Parathyroid adenoma (tissue), 2 donors: ENCODE results near the gene CEACAM18.

Source experiments
- H2AFZ ChIP-seq: fragments of 300-600 bp; sonication (generic); one replicate; pipeline ENCODE4 v1.7.0; 2017; ENCODE audit warnings: antibody characterized with exemption, mild to moderate bottlenecking
- H3K27ac ChIP-seq: fragments of 300-600 bp; sonication (generic); one replicate; pipeline ENCODE4 v1.7.0; 2017
- H3K27me3 ChIP-seq: fragments of 300-600 bp; sonication (generic); one replicate; pipeline ENCODE4 v1.7.0; 2017; ENCODE audit warnings: low read length; ENCODE audit not compliant: control insufficient read depth, insufficient read depth
- H3K36me3 ChIP-seq: fragments of 300-600 bp; sonication (generic); one replicate; pipeline ENCODE4 v1.7.0; 2017; ENCODE audit warnings: low read length; ENCODE audit not compliant: control insufficient read depth, insufficient read depth
- H3K4me1 ChIP-seq: fragments of 300-600 bp; sonication (generic); one replicate; pipeline ENCODE4 v1.7.0; 2017; ENCODE audit warnings: control low read depth
- H3K4me2 ChIP-seq: fragments of 300-600 bp; sonication (generic); one replicate; pipeline ENCODE4 v1.7.0; 2017; ENCODE audit warnings: low read length
- H3K4me3 ChIP-seq: fragments of 300-600 bp; sonication (generic); one replicate; pipeline ENCODE4 v1.7.0; 2017; ENCODE audit warnings: low read depth, low read length
- H3K79me2 ChIP-seq: fragments of 300-600 bp; sonication (generic); one replicate; pipeline ENCODE4 v1.7.0; 2017; ENCODE audit warnings: control low read depth
- H3K9ac ChIP-seq: fragments of 300-600 bp; sonication (generic); one replicate; pipeline ENCODE4 v1.7.0; 2017; ENCODE audit warnings: mild to moderate bottlenecking
- H3K9me3 ChIP-seq: fragments of 300-600 bp; sonication (generic); one replicate; pipeline ENCODE4 v1.7.0; 2017; ENCODE audit warnings: low read length; ENCODE audit not compliant: control insufficient read depth
- TF ChIP-seq, protein P1 (sequence below): fragments of 300-600 bp; sonication (generic); IDR thresholded peaks from one replicate; pipeline ENCODE4 v1.7.0; 2017; ENCODE audit warnings: antibody characterized with exemption, mild to moderate bottlenecking
- donor health status: primary hyperparathyroidism.

Gene CEACAM18

DNA sequence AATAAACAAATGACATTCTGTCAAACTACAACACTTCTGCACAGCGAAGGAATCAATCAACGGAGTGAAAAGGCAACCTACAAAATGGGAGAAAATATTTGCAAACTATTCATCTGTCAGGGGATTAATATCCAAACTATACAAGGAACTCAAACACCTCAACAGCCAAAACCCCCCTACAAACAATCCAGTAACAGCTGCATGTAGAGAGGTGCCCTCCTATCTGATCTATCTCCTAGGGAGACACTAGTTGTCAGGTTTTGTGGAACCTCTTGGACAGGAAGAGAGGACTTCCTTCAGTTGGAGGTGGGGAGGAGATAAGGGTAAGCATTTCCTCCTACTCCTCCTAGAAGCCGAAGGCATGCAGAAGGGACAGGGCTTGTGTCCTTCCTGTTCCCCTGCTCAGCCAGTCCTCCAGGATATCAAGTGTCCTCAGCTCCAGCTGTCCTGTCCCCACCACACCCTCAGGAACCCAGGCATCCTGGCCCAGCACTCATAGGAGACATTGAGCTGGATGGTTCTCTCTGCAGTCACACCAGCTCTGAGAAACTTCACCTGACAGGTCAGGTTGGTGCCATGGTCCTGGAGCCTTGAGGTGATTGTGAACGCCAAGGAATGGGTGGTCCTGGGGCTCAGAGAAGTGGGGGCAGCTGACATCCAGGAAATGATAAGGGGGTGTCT lies 10.3 kb upstream of the CEACAM18 start:
- no peaks in the 10 kb centered on the region for H3K36me3 ChIP-seq
- no peaks in the 10 kb centered on the region for H3K79me2 ChIP-seq
- H3K27me3 ChIP-seq = no peaks in the 10 kb centered on the region

DNA sequence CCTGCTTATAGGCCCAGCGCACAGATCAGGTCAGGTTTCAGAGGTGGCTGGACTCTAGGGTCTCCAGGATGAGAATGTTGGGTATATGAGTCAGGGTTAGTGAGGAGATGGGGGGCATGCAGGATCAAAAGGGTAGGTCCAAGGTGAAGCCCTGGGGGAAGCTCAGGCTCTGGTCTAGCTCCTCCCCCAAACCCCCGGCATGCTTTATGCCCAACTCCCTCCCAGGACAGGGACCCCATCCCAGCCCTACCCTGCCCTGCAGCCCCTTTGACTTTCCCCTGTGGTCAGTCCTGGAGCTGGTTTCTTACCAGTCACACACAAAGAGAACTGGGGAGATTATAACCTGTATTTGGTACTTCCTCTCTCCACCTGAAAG lies 9.8 kb upstream of the CEACAM18 start:
- Histone ChIP-seq H3K36me3 (no peaks in the 10 kb centered on the region), H3K9me3 (no peaks in the 10 kb centered on the region), H3K4me2 (no peak overlapping the region), H3K9ac (no peak overlapping the region), H3K4me1 (no peaks in the 10 kb centered on the region), H2AFZ (no peak overlapping the region), H3K27ac (no peak overlapping the region), H3K79me2 (no peaks in the 10 kb centered on the region), H3K27me3 (no peaks in the 10 kb centered on the region), H3K4me3 (no peak overlapping the region)
- TF ChIP-seq, protein P1, sequence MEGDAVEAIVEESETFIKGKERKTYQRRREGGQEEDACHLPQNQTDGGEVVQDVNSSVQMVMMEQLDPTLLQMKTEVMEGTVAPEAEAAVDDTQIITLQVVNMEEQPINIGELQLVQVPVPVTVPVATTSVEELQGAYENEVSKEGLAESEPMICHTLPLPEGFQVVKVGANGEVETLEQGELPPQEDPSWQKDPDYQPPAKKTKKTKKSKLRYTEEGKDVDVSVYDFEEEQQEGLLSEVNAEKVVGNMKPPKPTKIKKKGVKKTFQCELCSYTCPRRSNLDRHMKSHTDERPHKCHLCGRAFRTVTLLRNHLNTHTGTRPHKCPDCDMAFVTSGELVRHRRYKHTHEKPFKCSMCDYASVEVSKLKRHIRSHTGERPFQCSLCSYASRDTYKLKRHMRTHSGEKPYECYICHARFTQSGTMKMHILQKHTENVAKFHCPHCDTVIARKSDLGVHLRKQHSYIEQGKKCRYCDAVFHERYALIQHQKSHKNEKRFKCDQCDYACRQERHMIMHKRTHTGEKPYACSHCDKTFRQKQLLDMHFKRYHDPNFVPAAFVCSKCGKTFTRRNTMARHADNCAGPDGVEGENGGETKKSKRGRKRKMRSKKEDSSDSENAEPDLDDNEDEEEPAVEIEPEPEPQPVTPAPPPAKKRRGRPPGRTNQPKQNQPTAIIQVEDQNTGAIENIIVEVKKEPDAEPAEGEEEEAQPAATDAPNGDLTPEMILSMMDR = no peak

More for the DNA sequence above, 10.3 kb upstream of the CEACAM18 start:
- no peak overlapping the region for H3K4me2 ChIP-seq
- H3K9ac ChIP-seq = no peak overlapping the region
- no peaks in the 10 kb centered on the region for H3K9me3 ChIP-seq
- TF ChIP-seq, protein P1 = no peak
- H3K27ac ChIP-seq = no peak overlapping the region
- no peak overlapping the region for H3K4me3 ChIP-seq
- H3K4me1 ChIP-seq = no peaks in the 10 kb centered on the region
- H2AFZ ChIP-seq = no peak overlapping the region

GRCh38 chr19:51469162-51469561 lies 9.2 kb upstream of the CEACAM18 start:
- TF ChIP-seq, protein P1 = no peak
- H3K4me2 ChIP-seq = no peak overlapping the region
- no peaks in the 10 kb centered on the region for H3K79me2 ChIP-seq
- no peak overlapping the region for H3K4me3 ChIP-seq
- no peak overlapping the region for H2AFZ ChIP-seq
- no peak overlapping the region for H3K9ac ChIP-seq
- no peak overlapping the region for H3K27ac ChIP-seq
- H3K27me3 ChIP-seq = no peaks in the 10 kb centered on the region
- H3K9me3 ChIP-seq = no peaks in the 10 kb centered on the region
- no peaks in the 10 kb centered on the region for H3K4me1 ChIP-seq
- no peaks in the 10 kb centered on the region for H3K36me3 ChIP-seq

DNA sequence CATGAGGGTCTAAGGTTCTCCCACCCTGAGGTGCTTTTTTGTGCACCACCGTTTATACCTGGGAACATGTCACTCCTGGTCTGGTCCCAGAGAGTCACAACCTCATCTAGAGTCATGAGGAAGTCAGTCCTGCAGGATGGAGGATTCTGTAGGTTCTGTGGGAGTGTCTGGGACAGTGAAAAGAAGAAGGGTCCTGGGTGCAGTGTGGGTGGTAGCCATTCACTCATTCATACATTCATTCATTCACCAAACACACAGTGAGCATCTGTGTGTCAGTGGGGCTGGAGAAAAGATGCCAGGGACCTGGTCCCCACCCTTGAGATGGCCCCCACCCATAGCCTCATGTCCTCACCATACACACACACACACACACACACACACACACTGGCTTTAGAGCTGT lies 8.7 kb upstream of the CEACAM18 start:
- H3K4me3 ChIP-seq = no peak overlapping the region
- no peaks in the 10 kb centered on the region for H3K9me3 ChIP-seq
- H3K27me3 ChIP-seq = no peaks in the 10 kb centered on the region

More for the DNA sequence above, 8.7 kb upstream of the CEACAM18 start:
- Histone ChIP-seq H3K4me2 (no peak overlapping the region), H3K4me1 (no peaks in the 10 kb centered on the region), H3K79me2 (no peaks in the 10 kb centered on the region), H3K27ac (no peak overlapping the region), H3K9ac (no peak overlapping the region), H3K36me3 (no peaks in the 10 kb centered on the region), H2AFZ (no peak overlapping the region)
- TF ChIP-seq, protein P1 = no peak
